ENCODE results near the gene CDH4. TPM values are rescaled to one million over a fixed set of nuclear protein-coding genes. Genes with fewer than 3 reads are reported as not detected.

CDH4 gene
- total RNA-seq, 1 donor, result 0.18 TPM

- TF ChIP-seq CTCF (IDR thresholded peaks at IDR 0.05; ENCODE audit: insufficient read depth, low read length), result no peak
- DNase-seq (ENCODE audit: low read depth), result no peak
- no peak overlapping the region for H3K4me3 ChIP-seq (ENCODE audit: low read depth, low read length)
Measured at GRCh38 chr20:61500791-61501321, 248.8 kb downstream of the CDH4 start.

- no peak for DNase-seq (ENCODE audit: low read depth)
- no peak for TF ChIP-seq CTCF (IDR thresholded peaks at IDR 0.05; ENCODE audit: insufficient read depth, low read length)
- H3K4me3 ChIP-seq (ENCODE audit: low read depth, low read length), result no peak overlapping the region
Measured at GRCh38 chr20:61502433-61502832, 250.4 kb downstream of the CDH4 start.

GRCh38 chr20:61503106-61503505 is 251.0 kb downstream of the CDH4 start:
- no peak for TF ChIP-seq CTCF (IDR thresholded peaks at IDR 0.05; ENCODE audit: insufficient read depth, low read length)
- no peak for DNase-seq (ENCODE audit: low read depth)
- no peak overlapping the region for H3K4me3 ChIP-seq (ENCODE audit: low read depth, low read length)

GRCh38 chr20:61505508-61505907 is 253.4 kb downstream of the CDH4 start:
- H3K4me3 ChIP-seq (ENCODE audit: low read depth, low read length), result no peak overlapping the region
- no peak for DNase-seq (ENCODE audit: low read depth)
- no peak for TF ChIP-seq CTCF (IDR thresholded peaks at IDR 0.05; ENCODE audit: insufficient read depth, low read length)

- DNase-seq (ENCODE audit: low read depth), result no peak
- H3K4me3 ChIP-seq (ENCODE audit: low read depth, low read length), result no peak overlapping the region
Measured at GRCh38 chr20:61507778-61508177, 255.7 kb downstream of the CDH4 start.

GRCh38 chr20:61508301-61509096 is 256.4 kb downstream of the CDH4 start:
- DNase-seq (ENCODE audit: low read depth), result no peak
- TF ChIP-seq CTCF (IDR thresholded peaks at IDR 0.05; ENCODE audit: insufficient read depth, low read length), result no peak
- no peak overlapping the region for H3K4me3 ChIP-seq (ENCODE audit: low read depth, low read length)

More at GRCh38 chr20:61507778-61508177, 255.7 kb downstream of the CDH4 start:
- no peak for TF ChIP-seq CTCF (IDR thresholded peaks at IDR 0.05; ENCODE audit: insufficient read depth, low read length)
